GM23338 (cell line): ENCODE results near the gene FYN. TPM values are rescaled to one million over a fixed set of nuclear protein-coding genes. Genes with fewer than 3 reads are reported as not detected.

Source experiments
- ATAC-seq: fragments of 200-7000 bp; cut with Tn5 transposase; 3 replicates; pipeline ENCODE4 v1.9.1; 2020
- DNase-seq: peaks from one replicate; pipeline ENCODE4 v3.0.0-alpha.2; 2015; ENCODE audit warnings: low spot score
- H2AFZ ChIP-seq: fragments of 200-600 bp; sonication (generic); 2 replicates; pipeline ENCODE4 v1.8.0; 2016; ENCODE audit warnings: antibody characterized with exemption, mild to moderate bottlenecking, moderate library complexity
- H3F3A ChIP-seq: fragments of 200-600 bp; sonication (generic); replicated peaks from 2 replicates; pipeline ENCODE4 v1.8.0; 2017; ENCODE audit warnings: antibody characterized with exemption, mixed run types, low read depth
- H3K27ac ChIP-seq: fragments of 200-600 bp; sonication (generic); 2 replicates; pipeline ENCODE4 v1.6.1; 2016; ENCODE audit warnings: low read depth
- H3K27me3 ChIP-seq: fragments of 200-600 bp; sonication (generic); 2 replicates; pipeline ENCODE4 v1.8.0; 2016; ENCODE audit warnings: mild to moderate bottlenecking, mixed run types, moderate library complexity; ENCODE audit not compliant: insufficient read depth
- H3K36me3 ChIP-seq: fragments of 200-600 bp; sonication (generic); 2 replicates; pipeline ENCODE4 v1.8.0; 2016; ENCODE audit warnings: mild to moderate bottlenecking; ENCODE audit not compliant: insufficient read depth
- H3K4me1 ChIP-seq: fragments of 200-600 bp; sonication (generic); 2 replicates; pipeline ENCODE4 v1.8.0; 2016; ENCODE audit warnings: mild to moderate bottlenecking, moderate library complexity; ENCODE audit not compliant: insufficient read depth
- H3K4me2 ChIP-seq: fragments of 200-600 bp; sonication (generic); 2 replicates; pipeline ENCODE4 v1.7.1; 2017; ENCODE audit warnings: mixed run types
- H3K4me3 ChIP-seq: fragments of 200-600 bp; sonication (generic); 2 replicates; pipeline ENCODE4 v1.6.1; 2016; ENCODE audit warnings: mixed run types
- H3K79me2 ChIP-seq: fragments of 200-600 bp; sonication (generic); replicated peaks from 2 replicates; pipeline ENCODE4 v1.8.0; 2017; ENCODE audit warnings: mild to moderate bottlenecking; ENCODE audit not compliant: insufficient read depth
- H3K9me2 ChIP-seq: fragments of 200-600 bp; sonication (generic); 2 replicates; pipeline ENCODE4 v1.8.0; 2017; ENCODE audit not compliant: insufficient read depth
- H4K20me1 ChIP-seq: fragments of 200-600 bp; sonication (generic); replicated peaks from 2 replicates; pipeline ENCODE4 v1.8.0; 2017; ENCODE audit warnings: mild to moderate bottlenecking; ENCODE audit not compliant: insufficient read depth
- H3K27ac Mint-ChIP-seq: 2 replicates; pipeline ENCODE4 v1.8.0; 2020; ENCODE audit warnings: inconsistent platforms, mild to moderate bottlenecking, moderate library complexity, mixed read lengths
- H3K27me3 Mint-ChIP-seq: 3 replicates; pipeline ENCODE4 v1.8.0; 2022; ENCODE audit warnings: low read depth, mild to moderate bottlenecking, moderate library complexity, mixed read lengths, inconsistent platforms; ENCODE audit not compliant: insufficient read depth, poor library complexity
- H3K36me3 Mint-ChIP-seq: 3 replicates; pipeline ENCODE4 v1.8.0; 2021; ENCODE audit warnings: low read depth, mild to moderate bottlenecking, inconsistent platforms, moderate library complexity, mixed read lengths
- H3K4me1 Mint-ChIP-seq: 3 replicates; pipeline ENCODE4 v1.8.0; 2020; ENCODE audit warnings: mild to moderate bottlenecking, inconsistent platforms, mixed read lengths
- H3K4me3 Mint-ChIP-seq: 3 replicates; pipeline ENCODE4 v1.8.0; 2021; ENCODE audit warnings: moderate library complexity, mild to moderate bottlenecking, inconsistent platforms, mixed read lengths
- H3K9me3 Mint-ChIP-seq: 3 replicates; pipeline ENCODE4 v1.8.0; 2020; ENCODE audit warnings: moderate library complexity, mild to moderate bottlenecking, inconsistent platforms, mixed read lengths
- CREB1 ChIP-seq: fragments of 250-450 bp; sonication (Bioruptor Pico); IDR thresholded peaks from 2 replicates; pipeline ENCODE4 v1.5.0; 2020; ENCODE audit warnings: low read depth, mild to moderate bottlenecking, moderate library complexity
- CTCF ChIP-seq, 2 experiments: fragments of 200-600 bp in 1 of 2; sonication (generic) in 1 of 2; conservative IDR thresholded peaks; 2 replicates each; pipeline versions ENCODE4 v1.5.1 to v1.6.1; 2016 to 2017; ENCODE audit warnings: antibody characterized with exemption in 2 of 2, low read depth in 2 of 2, mild to moderate bottlenecking in 2 of 2, moderate library complexity in 1 of 2
- ETS1 ChIP-seq: IDR thresholded peaks from 2 replicates; pipeline ENCODE4 v1.6.1; 2016; ENCODE audit warnings: antibody characterized with exemption
- EZH2 ChIP-seq: fragments of 200-600 bp; sonication (generic); IDR thresholded peaks from one replicate; pipeline ENCODE4 v1.8.0; 2017; ENCODE audit warnings: antibody characterized with exemption, mild to moderate bottlenecking, low read depth; ENCODE audit not compliant: unreplicated experiment
- EZH2phosphoT487 ChIP-seq: fragments of 200-600 bp; sonication (generic); IDR thresholded peaks from one replicate; pipeline ENCODE4 v1.8.1; 2018; ENCODE audit warnings: antibody characterized with exemption; ENCODE audit not compliant: unreplicated experiment
- JUNB ChIP-seq: IDR thresholded peaks from one replicate; pipeline ENCODE4 v1.6.1; 2016; ENCODE audit warnings: antibody characterized with exemption; ENCODE audit not compliant: unreplicated experiment
- NANOG ChIP-seq: IDR thresholded peaks from 2 replicates; pipeline ENCODE4 v1.6.1; 2016; ENCODE audit warnings: antibody characterized with exemption, borderline replicate concordance
- POLR2AphosphoS5 ChIP-seq: IDR thresholded peaks from 2 replicates; pipeline ENCODE4 v1.6.1; 2016; ENCODE audit warnings: antibody characterized with exemption, low read depth
- REST ChIP-seq: IDR thresholded peaks from one replicate; pipeline ENCODE4 v1.6.1; 2018; ENCODE audit warnings: antibody characterized with exemption; ENCODE audit not compliant: unreplicated experiment
- STAT1 ChIP-seq: IDR thresholded peaks from one replicate; pipeline ENCODE4 v1.6.1; 2016; ENCODE audit warnings: antibody characterized with exemption; ENCODE audit not compliant: unreplicated experiment
- ZNF331 ChIP-seq: fragments of 250-450 bp; sonication (Bioruptor Pico); IDR thresholded peaks from 2 replicates; pipeline ENCODE4 v1.5.0; 2020; ENCODE audit warnings: low read depth, mild to moderate bottlenecking, moderate library complexity
- ZNF462 ChIP-seq: fragments of 250-450 bp; sonication (Bioruptor Pico); IDR thresholded peaks from 2 replicates; pipeline ENCODE4 v1.5.0; 2020; ENCODE audit warnings: mild to moderate bottlenecking, moderate library complexity
- polyA plus RNA-seq: library from polyadenylated mRNA; unstranded; fragments of >200 nt; fragmentation: Nextera tagmentation; extraction: Ambion mirVana; gene quantifications from 2 replicates; pipeline ENCODE4 v1.2.1, GENCODE V29; 2016
- total RNA-seq: library from RNA; depleted of rRNA; stranded (reverse); fragments of >200 nt; shearing (Covaris generic); gene quantifications from 2 replicates; pipeline ENCODE4 v1.2.3, GENCODE V29; 2014

FYN gene
- total and polyA plus RNA-seq, 2 experiments from 2014 or later, result 46.8 to 143 TPM

GRCh38 chr6:111745186-111745585, 128.1 kb downstream of the FYN start:
- H3K27me3 ChIP-seq, result no peaks in the 10 kb centered on the region
- H3K36me3 Mint-ChIP-seq, result peaks cover 12% of the 10 kb centered on the region; the same call in 2 of the 3 replicates
- no peaks in the 10 kb centered on the region for H3K9me3 Mint-ChIP-seq
- peaks cover 2% of the 10 kb centered on the region for H3K27me3 Mint-ChIP-seq
- H3K4me1 ChIP-seq, result peaks cover 30% of the 10 kb centered on the region
- H3K27ac Mint-ChIP-seq, result peak overlapping the region; percentile 81
- TF ChIP-seq REST (no peak), EZH2 (no peak), STAT1 (no peak), ZNF331 (no peak), EZH2phosphoT487 (no peak), POLR2AphosphoS5 (no peak), CREB1 (no peak), NANOG (no peak), JUNB (no peak), ZNF462 (no peak), CTCF (conservative IDR thresholded peaks at IDR 0.05; ENCODE audit: low read depth in 2 of 2) (no peak), ETS1 (no peak)
- H2AFZ ChIP-seq, result no peak overlapping the region
- peak; percentile 45 for ATAC-seq
- H3K4me3 Mint-ChIP-seq, result no peak overlapping the region
- no peak overlapping the region for H3K4me2 ChIP-seq
- no peaks in the 10 kb centered on the region for H3F3A ChIP-seq
- peak overlapping the region; percentile 55; the same call in 1 of the 2 replicates for H3K27ac ChIP-seq
- H3K36me3 ChIP-seq, result no peaks in the 10 kb centered on the region
- no peak overlapping the region for H3K4me3 ChIP-seq
- H3K9me2 ChIP-seq, result no peaks in the 10 kb centered on the region
- no peaks in the 10 kb centered on the region for H4K20me1 ChIP-seq
- H3K4me1 Mint-ChIP-seq, result peaks cover 43% of the 10 kb centered on the region
- peaks cover 11% of the 10 kb centered on the region; the same call in 1 of the 2 replicates for H3K79me2 ChIP-seq
- DNase-seq, result no peak
